Measurements from ENCODE around the gene NAGK.
"Not testable (repeated sequence)": the region's sequence is repeated elsewhere in the genome, so short reads cannot be mapped to it uniquely, and the experiment has no call there.

NAGK gene

DNA sequence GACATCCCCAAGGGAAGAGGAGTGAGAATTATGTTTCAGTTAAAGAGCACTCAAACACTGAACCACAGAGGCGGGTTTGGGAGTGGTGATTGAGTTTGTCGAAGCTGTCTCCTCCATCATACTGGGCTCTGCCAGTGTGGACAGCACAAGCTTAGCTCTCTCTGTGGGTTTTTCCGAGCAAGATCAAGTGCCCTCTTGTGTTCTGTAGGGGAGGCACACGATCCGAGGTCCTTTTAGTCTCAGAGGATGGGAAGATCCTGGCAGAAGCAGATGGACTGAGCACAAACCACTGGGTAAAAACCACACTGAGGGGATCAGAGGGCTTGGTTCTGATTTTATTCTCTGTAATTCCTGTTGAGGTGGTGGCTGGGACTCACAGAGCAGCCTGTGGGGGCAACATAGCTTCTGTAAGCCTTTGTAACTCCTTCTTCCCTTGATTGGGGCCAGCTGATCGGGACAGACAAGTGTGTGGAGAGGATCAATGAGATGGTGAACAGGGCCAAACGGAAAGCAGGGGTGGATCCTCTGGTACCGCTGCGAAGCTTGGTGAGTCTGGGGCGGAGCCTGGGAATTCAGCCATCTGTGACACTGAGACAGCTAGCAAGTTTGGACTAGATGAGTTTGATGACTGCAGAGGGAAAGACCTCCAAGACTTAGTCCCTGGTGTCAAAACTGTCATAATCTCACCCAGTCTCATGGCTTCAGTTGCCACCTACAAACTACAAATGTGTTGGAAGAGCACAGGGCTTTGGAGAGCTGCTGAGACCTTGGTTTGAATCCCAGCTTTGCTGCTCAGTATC is 2.0 kb downstream of the NAGK start:
- no peak for DNase-seq

DNA sequence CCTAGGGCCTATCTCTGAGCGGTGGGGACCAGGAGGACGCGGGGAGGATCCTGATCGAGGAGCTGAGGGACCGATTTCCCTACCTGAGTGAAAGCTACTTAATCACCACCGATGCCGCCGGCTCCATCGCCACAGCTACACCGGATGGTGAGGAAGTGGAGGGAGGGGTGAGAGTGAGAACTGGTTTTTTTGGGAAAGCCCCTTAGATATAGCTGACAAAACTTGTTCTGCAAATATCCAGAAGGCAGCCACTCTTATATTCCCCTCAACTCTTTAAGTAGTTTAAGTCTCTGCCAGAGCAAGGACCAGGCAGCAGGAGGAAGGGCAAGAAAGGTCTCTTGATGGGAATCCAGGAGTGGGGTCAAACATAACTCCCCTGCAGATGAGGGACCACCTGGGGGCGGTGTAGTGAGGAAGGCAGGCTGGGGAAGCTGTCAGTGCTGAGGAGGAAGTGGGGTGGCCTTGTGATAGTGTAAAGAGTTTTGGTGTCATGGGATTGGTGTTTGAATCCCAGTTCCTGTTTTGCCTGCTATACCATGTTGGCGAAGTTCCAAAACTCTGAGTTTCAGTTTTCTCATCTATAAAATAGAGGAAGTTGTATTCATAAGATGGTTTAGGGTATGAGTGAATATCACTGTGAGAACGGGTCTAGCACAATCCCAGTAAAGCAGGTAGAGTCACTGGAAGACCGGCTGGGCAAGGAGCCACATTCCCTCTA is 3.4 kb downstream of the NAGK start:
- peak in 1 of 4 experiments; percentile 14 for DNase-seq

DNA sequence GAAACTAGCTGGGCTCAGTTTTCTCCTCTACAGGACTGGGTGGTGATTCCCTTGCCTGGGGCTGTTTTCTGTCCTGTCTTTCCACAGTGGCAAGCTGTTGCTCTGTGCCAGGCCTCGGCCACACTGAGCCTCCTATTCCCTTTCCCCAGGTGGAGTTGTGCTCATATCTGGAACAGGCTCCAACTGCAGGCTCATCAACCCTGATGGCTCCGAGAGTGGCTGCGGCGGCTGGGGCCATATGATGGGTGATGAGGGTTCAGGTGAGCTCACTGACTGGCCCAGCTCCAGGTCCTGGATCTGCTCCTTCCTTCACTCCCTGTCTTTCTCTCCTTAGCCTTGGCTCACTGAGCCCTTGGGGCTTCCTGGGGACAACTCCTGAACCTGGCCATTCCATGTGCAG is 4.0 kb downstream of the NAGK start:
- no peak for DNase-seq

DNA sequence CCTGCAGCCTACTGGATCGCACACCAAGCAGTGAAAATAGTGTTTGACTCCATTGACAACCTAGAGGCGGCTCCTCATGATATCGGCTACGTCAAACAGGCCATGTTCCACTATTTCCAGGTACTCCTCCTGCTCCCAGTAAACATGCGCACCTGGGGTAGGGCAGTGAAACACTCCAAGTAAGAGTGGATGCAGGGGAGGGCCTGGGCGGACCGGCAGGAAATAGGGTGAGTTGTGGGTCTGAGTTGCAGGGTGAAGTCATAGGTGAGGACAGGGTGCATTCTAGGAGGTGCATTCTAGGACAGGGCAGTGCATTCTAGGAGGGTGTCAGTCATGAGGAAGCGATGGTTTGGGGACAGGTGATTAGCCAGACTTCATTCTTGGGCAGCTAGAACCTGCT is 5.0 kb downstream of the NAGK start:
- DNase-seq = no peak

DNA sequence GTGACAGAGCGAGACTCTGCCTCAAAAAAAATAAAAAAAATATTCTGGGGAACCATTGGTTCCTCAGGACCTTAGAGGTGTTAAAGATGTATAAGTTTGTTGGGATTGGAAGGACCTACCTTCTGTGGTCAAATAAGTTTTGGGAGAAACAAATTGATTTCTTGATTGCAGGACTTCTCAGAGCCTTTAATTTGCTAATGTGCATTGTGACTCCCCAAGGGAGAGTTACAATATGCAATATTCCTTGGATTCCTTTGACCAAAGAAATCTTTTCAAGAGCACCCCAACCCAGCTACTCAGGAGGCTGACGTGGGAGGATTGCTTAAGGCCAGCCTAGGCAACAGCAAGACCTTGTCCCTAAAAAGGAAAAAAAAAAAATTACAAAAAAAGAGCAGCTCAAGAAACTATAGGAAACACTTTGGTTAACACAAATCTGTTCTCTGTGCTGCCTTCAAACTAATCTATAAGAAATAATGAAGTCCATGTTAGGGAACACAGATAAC is 6.5 kb downstream of the NAGK start:
- DNase-seq = no peak

DNA sequence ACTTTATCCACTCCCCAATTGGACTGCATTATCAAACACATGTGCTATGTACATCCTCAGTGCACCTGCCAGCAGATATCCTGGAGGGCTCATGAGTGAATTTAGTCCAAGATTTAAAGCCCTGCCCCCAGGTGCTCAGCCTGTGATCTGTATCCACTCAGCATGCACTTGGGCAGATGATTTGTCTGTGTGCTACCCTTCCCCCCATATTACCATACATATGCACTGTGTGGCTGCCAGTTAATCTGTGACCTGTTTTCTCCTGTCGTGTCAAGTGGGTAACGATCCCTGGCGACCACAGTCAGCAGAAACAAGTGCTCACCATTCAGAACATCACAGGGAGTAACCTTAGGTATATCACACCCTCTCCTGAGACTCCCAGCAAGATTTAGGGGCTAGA is 10.2 kb downstream of the NAGK start:
- no peak for DNase-seq

DNA sequence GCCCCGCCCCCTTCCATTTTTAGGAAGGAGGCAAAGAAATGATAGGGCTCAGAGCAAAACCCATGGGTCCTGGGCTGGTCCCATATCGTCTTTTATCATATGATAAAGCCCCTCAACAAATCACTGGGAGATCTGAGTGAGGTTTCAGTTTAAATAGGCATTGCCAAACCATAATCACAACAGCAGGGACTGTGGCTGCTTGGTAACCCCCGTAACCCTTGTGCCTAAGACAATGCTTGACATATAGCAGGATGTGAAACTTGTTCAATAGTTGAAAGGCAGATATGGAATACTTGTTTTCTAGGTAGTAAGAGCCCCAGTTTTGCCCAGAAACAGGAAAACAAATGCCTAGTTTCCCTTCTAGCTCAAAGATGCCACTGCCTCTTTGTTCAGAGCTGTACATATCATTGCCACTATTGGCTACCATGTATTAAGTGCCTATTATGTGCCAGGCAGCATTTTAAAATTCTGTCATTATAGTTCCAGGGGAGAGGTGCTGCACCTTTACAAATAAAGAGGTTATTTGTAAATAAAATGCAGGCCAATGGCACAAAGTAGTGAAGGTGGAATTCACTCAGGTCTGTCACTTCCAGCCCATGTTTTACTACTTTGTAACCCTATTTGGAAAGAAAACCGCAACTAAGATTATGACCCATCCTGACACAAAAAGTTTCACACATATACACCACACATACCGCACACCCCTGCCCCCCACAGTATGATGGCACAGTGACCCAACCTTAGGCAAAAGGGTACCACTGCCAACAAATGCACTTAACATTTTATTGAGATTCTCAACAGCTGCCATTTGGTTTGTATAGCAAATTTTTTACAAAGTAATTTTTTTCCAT is 14.2 kb downstream of the NAGK start:
- DNase-seq = no peak

DNA sequence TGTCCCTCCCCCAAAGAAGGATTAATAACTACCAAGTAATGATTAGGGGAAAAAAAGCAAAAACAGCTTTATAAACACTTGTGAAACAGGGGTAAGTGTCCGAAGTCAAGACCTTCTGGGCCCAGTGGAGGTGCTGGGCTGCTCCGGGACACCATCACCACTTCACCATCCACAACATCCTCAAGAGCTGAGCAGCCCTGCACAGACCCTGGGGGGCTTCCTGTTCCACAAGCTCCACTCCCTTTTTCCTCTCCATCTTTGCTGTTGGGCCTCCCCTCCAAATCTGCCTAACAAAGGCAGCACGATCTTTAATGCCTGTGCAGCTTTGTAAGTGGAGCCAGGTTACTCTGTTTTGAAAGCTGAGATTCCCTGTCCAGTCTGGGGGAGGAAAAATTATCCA is 14.8 kb downstream of the NAGK start:
- DNase-seq = not testable (repeated sequence)

DNA sequence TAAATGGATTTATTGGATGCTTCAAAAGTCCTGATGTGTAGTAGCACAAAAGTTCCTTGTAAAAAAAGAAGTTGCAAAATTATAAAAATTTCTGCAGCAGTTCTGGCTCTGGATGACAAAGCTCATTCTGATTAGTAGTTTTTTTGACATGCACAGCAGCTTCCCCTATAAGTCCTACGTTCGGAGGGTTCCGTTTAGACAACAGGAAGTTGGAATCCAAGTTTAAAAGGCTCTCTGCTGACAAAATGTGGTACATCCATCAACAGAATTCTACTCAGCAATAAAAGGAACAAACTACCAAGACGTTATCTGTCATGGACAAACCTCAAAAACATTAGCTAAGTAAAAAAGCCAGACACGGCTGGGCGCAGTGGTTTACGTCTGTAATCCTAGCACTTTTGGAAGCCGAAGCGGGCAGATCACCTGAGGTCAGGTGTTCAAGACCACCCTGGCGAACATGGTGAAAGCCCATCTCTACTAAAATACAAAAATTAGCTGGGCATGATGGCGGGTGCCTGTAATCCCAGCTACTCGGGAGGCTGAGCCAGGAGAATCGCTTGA is 15.4 kb downstream of the NAGK start:
- DNase-seq = not testable (repeated sequence)

DNA sequence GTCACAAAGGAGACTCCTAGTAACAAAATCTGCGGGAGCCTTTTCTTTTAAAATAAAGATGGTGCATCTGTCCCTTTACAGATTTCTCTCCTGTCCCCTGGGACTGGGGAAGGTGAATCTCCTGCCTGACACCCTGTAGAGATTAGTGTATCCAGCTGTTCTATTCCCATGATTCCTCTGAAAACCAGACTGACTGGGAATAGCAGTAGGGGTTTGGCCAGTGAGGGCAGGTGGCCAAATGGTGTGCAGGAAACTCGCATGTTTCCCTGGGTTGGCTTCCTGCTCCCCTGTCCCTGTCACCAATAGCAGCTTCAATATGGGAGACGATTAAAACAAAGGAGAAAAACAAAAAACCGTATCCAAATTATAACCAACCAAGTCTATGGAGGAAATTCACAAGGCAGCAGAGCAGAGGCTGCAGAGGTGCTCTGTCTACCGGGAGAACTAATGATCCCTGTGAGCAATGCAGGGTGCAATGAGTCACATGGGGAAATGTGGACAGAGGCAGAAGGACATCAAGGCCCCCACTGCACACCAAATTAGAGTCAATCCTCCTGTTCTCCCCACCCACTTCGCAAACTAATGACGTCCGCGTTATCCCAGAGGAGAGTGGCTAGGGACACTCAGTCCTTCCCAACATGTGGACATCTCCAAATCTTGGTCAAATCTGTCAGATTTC is 17.0 kb downstream of the NAGK start:
- DNase-seq = not testable (repeated sequence)

DNA sequence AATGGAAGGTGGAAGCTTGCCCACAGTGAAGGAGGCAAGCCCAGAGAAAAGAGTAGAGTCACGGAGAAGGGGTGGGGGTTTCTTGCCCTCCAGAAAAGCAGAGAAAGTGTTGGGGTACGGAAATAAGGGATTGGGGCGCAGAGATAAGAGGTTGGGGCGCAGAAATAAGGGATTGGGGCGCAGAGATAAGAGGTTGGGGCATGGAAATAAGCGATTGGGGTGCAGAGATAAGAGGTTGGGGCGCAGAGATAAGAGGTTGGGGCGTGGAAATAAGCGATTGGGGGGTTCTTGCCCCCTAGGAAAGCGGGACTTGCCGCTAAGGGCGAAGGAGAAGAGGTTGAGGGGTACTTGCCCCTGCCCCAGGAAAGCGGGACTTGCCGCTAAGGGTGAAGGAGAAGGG is 21.0 kb downstream of the NAGK start:
- DNase-seq = not testable (repeated sequence)

DNA sequence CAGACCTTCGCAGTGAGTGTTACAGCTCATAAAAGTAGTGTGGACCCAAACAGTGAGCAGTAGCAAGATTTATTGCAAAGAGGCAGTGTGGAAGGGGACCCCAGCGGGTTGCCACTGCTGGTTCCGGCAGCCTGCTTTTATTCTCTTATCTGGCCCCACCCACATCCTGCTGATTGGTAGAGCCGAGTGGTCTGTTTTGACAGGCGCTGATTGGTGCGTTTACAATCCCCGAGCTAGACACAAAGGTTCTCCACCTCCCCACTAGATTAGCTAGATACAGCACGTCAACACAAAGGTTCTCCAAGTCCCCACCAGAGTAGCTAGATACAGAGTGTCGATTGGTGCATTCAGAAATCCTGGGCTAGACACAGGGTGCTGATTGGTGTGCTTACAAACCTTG is 23.4 kb downstream of the NAGK start:
- not testable (repeated sequence) for DNase-seq

DNA sequence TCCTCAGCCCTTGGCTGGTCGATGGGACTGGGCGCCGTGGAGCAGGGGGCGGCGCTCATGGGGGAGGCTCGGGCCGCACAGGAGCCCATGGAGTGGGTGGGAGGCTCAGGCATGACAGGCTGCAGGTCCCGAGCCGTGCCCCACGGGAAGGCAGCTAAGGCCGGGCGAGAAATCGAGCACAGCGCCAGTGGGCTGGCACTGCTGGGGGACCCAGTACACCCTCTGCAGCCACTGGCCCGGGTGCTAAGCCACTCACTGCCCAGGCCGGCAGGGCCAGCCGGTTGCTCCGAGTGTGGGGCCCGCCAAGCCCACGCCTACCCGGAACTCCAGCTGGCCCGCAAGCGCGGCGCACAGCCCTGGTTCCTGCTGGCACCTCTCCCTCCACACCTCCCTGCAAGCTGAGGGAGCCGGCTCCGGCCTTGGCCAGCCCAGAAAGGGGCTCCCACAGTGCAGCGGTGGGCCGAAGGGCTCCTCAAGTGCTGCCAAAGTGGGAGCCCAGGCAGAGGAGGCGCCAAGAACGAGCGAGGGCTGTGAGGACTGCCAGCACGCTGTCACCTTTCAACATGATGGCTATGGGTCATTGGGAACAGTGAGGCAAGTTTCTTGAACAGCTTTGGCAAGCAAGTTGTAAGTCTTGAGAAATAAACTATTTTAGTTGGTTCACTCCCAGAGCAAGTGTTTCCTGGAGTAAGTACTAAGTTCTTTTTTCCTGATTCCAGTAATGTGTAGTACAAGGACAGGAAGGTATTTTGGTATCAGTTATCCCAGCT is 24.2 kb downstream of the NAGK start:
- not testable (repeated sequence) for DNase-seq

DNA sequence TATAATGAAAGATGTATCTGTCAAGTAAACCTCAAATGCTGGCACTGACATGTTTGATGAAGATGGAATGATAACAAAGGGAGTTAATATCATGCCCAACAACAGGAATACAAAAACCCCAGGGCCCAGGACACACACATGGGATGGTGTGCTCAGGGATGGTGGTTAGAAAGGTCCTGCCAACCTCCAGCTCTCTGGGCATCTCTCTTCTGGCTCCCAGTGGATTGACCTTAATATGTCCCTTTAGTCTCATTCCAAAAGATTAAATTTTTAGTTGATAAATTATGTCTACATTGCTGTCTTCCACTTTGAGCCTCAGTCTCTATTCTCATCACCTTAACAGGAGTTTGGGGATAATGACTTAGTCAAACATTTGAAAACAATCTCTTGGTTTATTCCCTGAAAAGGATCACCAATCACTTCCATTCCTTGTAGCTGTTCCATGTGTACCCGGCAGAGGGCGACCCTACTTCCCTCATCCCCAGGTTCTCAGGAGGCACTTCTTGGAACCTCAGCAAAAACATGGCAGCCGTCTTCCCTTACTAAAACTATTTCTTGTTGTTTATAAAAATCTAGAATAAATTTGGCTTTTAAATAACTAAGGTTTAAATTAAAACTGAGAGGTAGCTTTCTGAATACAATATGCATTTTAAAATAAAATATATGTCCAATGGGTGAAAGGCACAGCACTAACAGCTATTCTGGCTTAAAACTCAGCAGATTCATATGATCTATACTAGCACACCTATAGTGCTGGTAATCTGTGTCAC is 31.9 kb downstream of the NAGK start:
- DNase-seq = peak in 2 of 4 experiments; percentile 2 to 7

DNA sequence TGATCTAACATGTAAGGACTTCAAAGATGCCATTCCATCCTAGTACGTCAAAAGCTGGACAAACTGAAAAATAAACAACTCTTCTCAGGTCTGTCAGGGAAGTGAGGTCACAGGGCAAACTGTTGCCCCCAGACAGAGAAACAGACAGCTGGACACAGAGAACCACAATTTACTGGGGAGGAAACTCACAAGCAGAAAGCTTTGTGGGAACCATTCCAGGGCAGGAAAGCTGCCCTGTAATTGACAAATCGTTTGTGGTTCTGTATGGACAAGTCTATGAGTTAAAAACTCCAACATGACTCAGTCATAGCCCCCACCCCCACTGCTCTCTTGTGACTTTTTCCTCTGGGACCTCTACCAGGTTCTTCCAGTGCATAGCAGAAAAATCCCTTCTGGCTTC is 33.2 kb downstream of the NAGK start:
- DNase-seq = no peak

DNA sequence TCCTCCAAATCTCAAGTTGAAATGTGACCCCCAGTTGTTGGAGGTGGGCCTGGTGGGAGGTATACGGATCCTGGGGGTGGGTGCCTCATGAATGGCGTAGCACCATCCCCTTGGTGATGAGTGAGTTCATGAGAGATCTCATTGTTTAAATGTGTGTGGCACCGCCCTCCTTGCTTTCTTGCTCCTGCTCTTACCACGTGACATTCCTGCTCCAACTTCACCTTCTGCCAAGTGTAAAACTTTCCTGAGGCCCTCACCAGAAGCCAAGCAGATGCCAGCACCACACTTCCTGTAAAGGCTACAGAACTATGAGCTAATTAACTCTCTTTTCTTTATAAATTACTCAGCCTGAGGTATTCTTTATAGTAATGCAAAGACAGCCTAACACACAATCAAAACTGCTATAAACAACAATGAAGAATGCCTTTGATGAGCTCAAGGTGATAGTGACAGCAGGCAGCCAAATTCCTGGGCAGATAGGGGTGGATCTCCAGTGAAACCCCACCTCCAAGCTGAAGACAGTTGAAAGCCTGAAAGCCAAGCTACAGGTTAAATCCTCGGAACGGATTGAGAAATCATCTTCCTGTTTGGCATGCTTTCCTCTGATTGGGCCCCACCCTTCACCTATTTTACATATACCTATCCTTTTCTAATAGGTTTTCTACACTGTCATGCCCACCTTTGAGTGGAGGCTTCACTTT is 34.7 kb downstream of the NAGK start:
- no peak for DNase-seq

DNA sequence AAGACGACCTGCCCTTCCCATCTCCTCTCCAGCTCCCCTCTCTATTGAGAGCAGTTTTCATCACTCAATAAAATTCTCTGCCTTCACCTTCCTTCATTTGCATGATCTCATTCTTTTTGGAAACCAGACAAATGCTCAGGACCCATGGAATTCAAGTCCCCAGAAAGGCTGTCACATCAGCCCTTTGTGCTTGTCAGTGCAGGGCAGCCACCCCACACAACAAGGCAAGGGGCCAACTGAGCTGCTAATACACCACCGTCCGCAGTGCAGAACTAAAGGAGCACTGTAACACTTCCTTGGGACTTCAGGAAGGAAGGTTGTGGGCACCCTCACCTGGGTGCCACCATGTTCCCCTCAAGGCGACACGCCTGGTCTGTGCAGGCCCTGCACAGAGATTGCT is 35.4 kb downstream of the NAGK start:
- no peak for DNase-seq

DNA sequence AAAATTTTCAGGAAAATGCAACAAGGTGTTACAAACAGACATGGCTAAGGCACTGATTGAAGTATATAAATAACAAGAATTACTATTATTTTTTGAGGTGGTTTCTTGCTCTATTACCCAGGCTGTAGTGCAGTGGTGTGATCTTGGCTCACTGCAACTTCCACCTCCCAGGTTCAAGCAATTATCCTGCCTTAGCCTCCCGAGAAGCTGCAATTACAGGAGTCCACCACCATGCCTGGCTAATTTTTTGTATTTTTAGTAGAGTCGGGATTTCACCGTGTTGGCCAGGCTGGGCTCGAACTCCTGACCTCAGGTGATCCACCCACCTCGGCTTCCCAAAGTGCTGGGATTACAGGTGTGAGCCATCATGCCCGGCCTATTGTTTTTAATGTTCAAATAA is 38.0 kb downstream of the NAGK start:
- DNase-seq = not testable (repeated sequence)

DNA sequence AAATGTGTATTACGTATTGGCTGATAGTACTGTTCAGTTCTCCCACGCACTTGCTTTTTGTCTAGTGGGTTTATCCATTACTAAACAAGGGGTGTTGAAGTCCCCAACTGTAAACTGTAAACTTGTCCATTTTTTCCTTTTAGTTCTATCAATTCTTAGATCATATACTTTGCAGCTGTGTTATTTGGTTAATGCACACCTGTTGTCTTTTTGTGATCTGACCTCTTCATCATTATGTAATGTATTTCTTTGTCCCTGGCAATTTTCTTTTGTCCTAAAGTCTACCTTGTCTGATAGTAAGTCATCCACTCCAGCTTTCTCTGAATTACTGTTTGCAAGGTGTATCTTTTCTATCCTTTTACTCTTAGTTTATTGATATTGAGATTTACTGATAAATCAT is 39.6 kb downstream of the NAGK start:
- no peak for DNase-seq

DNA sequence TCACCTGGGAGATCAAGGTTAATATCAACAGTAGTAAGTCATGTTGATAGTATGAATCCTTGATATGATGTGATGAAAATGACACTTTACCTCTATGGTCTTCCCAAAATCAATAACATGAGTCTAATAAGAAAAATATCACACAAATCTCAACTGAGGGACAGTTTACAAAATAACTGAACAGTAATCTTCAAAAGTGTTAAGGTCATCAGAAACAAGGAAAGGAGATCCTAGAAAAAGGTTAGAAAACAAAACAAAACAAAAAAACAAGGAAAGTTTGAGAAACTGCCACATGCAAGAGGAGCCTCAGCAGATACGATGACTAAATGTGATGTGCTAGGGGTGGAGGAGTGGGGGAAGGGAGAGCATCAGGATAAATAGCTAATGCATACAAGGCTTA is 45.4 kb downstream of the NAGK start:
- no peak for DNase-seq
